HG03469 (cell line): ENCODE measurements around the gene DNAJC25.
"Not testable (repeated sequence)": the region's sequence is repeated elsewhere in the genome, so short reads cannot be mapped to it uniquely, and the experiment has no call there.

ENCODE experiments used
- ATAC-seq: cut with Tn5 transposase; IDR thresholded peaks from one replicate; pipeline ENCODE4 v1.9.1; 2021; ENCODE audit warnings: mild to moderate bottlenecking, moderate library complexity, moderate number of reproducible peaks; ENCODE audit not compliant: unreplicated experiment

DNAJC25 gene

GRCh38 chr9:111662576-111663300, 31.6 kb downstream of the DNAJC25 start:
- ATAC-seq, result no peak

GRCh38 chr9:111663301-111663823, 32.2 kb downstream of the DNAJC25 start:
- no peak for ATAC-seq

- ATAC-seq, result no peak
Measured at GRCh38 chr9:111668026-111668573, 37.0 kb downstream of the DNAJC25 start.

GRCh38 chr9:111668601-111669000, 37.5 kb downstream of the DNAJC25 start:
- not testable (repeated sequence) for ATAC-seq

GRCh38 chr9:111674319-111674718, 43.2 kb downstream of the DNAJC25 start:
- no peak for ATAC-seq

DNA sequence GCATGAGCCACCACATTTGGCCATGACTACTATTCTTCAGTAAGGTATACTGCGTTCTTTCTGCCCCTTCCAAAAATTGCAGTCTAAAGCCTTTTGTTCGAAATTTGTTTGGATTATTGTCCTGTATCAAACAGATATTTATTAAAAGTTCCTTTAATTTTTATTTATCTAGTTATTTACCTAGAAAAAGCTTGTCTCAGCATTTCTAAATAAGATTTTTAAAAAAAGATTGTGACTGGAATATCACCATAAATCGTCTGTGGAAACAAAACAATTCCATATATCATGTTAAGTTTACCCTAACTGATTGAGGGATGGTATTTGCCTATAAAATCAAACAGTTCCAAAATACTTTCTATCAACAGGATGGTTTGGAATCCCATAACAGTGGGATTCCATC, 45.0 kb downstream of the DNAJC25 start:
- no peak for ATAC-seq

DNA sequence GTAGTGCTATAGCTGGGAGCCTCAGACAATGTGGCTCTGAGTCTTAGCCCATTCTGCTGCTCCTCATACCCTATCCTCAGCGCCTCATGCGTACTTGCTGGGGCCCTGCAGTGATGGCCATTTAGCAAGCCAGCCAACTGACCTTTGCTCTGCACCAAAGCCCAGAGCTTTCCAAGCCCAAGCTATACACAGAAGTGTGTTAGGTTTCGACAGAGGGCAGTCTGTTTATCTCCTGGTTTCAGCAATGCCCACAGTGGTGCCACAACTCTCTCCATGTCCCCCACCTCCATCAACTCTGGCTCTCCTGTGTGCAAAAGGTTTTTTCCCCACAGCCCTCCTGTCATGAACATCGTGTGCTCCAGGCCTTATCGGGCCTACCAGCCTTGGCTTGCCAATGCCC, 47.2 kb downstream of the DNAJC25 start:
- no peak for ATAC-seq

DNA sequence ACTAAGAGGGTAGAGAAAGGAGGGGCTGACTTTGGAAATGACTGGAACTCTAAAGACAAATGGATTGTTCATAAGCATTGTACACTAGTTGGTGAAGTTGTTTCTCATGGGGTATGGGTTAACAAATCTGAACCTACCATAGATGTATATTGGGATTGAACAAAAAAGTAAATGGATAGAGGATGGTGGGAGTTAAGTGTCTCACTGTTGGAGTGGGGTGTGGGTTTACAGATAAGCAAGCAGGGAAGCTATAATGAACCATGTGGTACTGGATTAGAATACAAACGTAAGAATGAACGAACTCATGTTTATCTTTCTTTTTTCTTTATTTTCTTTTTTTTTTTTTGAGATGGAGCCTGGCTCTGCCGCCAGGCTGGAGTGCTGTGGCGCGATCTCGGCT, 48.1 kb downstream of the DNAJC25 start:
- ATAC-seq, result no peak

GRCh38 chr9:111683392-111683791, 52.3 kb downstream of the DNAJC25 start:
- no peak for ATAC-seq

GRCh38 chr9:111691672-111692329, 60.7 kb downstream of the DNAJC25 start:
- ATAC-seq, result no peak

- ATAC-seq, result no peak
Measured at GRCh38 chr9:111696796-111697195, 65.7 kb downstream of the DNAJC25 start.

- ATAC-seq, result no peak
Measured at GRCh38 chr9:111700776-111701175, 69.6 kb downstream of the DNAJC25 start.
